Spleen (tissue), 7 donors: ENCODE measurements around the gene RERE.

Experiments used
- CTCF ChIP-seq, 11 experiments: fragments of 200-600 bp in 7 of 11; fragments of 450-650 bp in 4 of 11; sonication (generic) in 4 of 11; IDR thresholded peaks in 8 of 11; conservative IDR thresholded peaks in 3 of 11; 1 replicate in 7 of 11; 2 replicates in 4 of 11; pipeline versions ENCODE4 v1.4.0 to v1.8.0; 2016 to 2021; ENCODE audit warnings: antibody characterized with exemption in 11 of 11, inconsistent platforms in 4 of 11, mild to moderate bottlenecking in 1 of 11
- POLR2A ChIP-seq, 3 donors: fragments of 450-650 bp; IDR thresholded peaks; one replicate each; pipeline ENCODE4 v1.5.1; 2017; ENCODE audit warnings: antibody characterized with exemption in 3 of 3, mild to moderate bottlenecking in 1 of 3
- POLR2AphosphoS5 ChIP-seq, 3 donors: sonication (generic); formaldehyde crosslinking; IDR thresholded peaks; one replicate each; pipeline ENCODE4 v1.5.1; 2017; ENCODE audit warnings: antibody characterized with exemption in 3 of 3
- donor health status: DM: no; HTN: no; CAD: no; lungs with moderate emphysema.
- donor health status: DM: no; HTN: no; CAD: no.
- donor health status: DM: no; HTN: no; CAD: no.

- TF ChIP-seq CTCF (IDR thresholded peaks at IDR 0.05 in 8 of 11, conservative IDR thresholded peaks at IDR 0.05 in 3 of 11) (no peak), POLR2A (IDR thresholded peaks at IDR 0.05) (no peak), POLR2AphosphoS5 (IDR thresholded peaks at IDR 0.05) (no peak)
Measured at GRCh38 chr1:8478566-8478965, 338.9 kb downstream of the RERE start.
